Measurements from ENCODE around the gene ZSCAN5A.

ZSCAN5A gene

DNA sequence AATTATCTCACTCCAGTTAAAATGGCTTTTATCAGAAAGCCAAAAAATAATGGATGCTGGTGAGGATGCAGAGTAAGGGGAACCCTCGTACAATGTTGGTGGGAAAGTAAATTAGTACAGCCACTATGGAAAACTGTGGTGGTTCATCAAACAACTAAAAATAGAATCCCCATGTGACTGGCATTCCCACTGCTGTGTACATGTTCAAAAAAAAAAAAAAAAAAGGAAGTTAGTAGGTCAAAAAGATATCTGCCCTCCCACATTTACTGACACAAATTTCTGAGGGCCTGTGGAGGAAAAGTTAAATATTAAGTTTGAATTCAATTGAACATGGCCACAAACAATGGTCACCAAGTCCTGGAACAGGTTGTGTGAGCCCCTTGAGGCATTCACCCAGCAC is 9.8 kb upstream of the ZSCAN5A start:
- Histone ChIP-seq H3K27me3 (ENCODE audit: control insufficient read depth, insufficient read depth, low read length) (no peaks in the 10 kb centered on the region), H3K4me2 (ENCODE audit: low read length) (no peak overlapping the region), H3K4me3 (ENCODE audit: low read depth, low read length) (no peak overlapping the region), H3K79me2 (no peaks in the 10 kb centered on the region), H3K36me3 (ENCODE audit: control insufficient read depth, insufficient read depth, low read length) (no peaks in the 10 kb centered on the region), H3K27ac (no peak overlapping the region), H3K4me1 (peaks cover 6% of the 10 kb centered on the region), H3K9ac (no peak overlapping the region), H3K9me3 (ENCODE audit: control insufficient read depth, low read length) (no peaks in the 10 kb centered on the region), H2AFZ (no peak overlapping the region)
- no peak for TF ChIP-seq CTCF (IDR thresholded peaks at IDR 0.05)

DNA sequence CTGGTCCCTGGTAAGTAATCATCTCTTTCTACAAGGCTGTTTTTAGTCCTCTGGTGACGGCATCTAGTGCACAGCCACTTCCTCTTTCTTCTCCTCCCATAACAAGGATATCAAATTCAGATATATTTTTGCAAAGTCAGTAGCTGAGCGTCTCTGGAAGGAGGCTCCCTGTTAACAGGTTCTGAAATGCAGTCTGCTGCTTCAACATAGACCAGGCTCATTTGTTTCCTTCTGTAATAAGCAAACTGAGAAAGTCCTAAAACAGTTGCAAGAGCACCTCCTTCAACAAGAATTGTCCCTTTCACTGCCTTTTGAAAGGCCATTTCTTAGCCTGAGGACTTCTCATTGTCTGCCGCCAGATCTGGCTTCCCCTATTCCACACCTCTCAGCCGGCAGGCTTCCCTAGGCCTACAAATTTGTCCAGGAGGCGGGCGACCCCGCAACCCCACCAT is 7.4 kb upstream of the ZSCAN5A start:
- H3K4me1 ChIP-seq, result peaks cover 6% of the 10 kb centered on the region
- no peak overlapping the region for H3K4me3 ChIP-seq (ENCODE audit: low read depth, low read length)
- peak overlapping the region; percentile 27 for H3K27ac ChIP-seq
- no peak overlapping the region for H3K4me2 ChIP-seq (ENCODE audit: low read length)
- H3K9ac ChIP-seq, result no peak overlapping the region
- no peaks in the 10 kb centered on the region for H3K36me3 ChIP-seq (ENCODE audit: control insufficient read depth, insufficient read depth, low read length)
- H2AFZ ChIP-seq, result peak overlapping the region; percentile 76
- no peaks in the 10 kb centered on the region for H3K27me3 ChIP-seq (ENCODE audit: control insufficient read depth, insufficient read depth, low read length)
- no peaks in the 10 kb centered on the region for H3K9me3 ChIP-seq (ENCODE audit: control insufficient read depth, low read length)
- TF ChIP-seq CTCF (IDR thresholded peaks at IDR 0.05), result no peak
- no peaks in the 10 kb centered on the region for H3K79me2 ChIP-seq

- H3K4me2 ChIP-seq (ENCODE audit: low read length), result no peak overlapping the region
- no peaks in the 10 kb centered on the region for H3K36me3 ChIP-seq (ENCODE audit: control insufficient read depth, insufficient read depth, low read length)
- H3K27ac ChIP-seq, result peak overlapping the region; percentile 27
- no peak for TF ChIP-seq CTCF (IDR thresholded peaks at IDR 0.05)
- H3K27me3 ChIP-seq (ENCODE audit: control insufficient read depth, insufficient read depth, low read length), result no peaks in the 10 kb centered on the region
- peak overlapping the region; percentile 76 for H2AFZ ChIP-seq
- H3K4me3 ChIP-seq (ENCODE audit: low read depth, low read length), result no peak overlapping the region
- H3K4me1 ChIP-seq, result peaks cover 6% of the 10 kb centered on the region
- no peak overlapping the region for H3K9ac ChIP-seq
- no peaks in the 10 kb centered on the region for H3K9me3 ChIP-seq (ENCODE audit: control insufficient read depth, low read length)
- no peaks in the 10 kb centered on the region for H3K79me2 ChIP-seq
Observed at GRCh38 chr19:56321254-56321988, 6.8 kb upstream of the ZSCAN5A start.

GRCh38 chr19:56319991-56320390 is 5.4 kb upstream of the ZSCAN5A start:
- no peaks in the 10 kb centered on the region for H3K27me3 ChIP-seq (ENCODE audit: control insufficient read depth, insufficient read depth, low read length)
- no peak overlapping the region for H2AFZ ChIP-seq
- no peaks in the 10 kb centered on the region for H3K36me3 ChIP-seq (ENCODE audit: control insufficient read depth, insufficient read depth, low read length)
- H3K4me1 ChIP-seq, result peaks cover 10% of the 10 kb centered on the region
- no peak overlapping the region for H3K27ac ChIP-seq
- no peak overlapping the region for H3K9ac ChIP-seq
- H3K9me3 ChIP-seq (ENCODE audit: control insufficient read depth, low read length), result no peaks in the 10 kb centered on the region
- H3K79me2 ChIP-seq, result no peaks in the 10 kb centered on the region
- H3K4me2 ChIP-seq (ENCODE audit: low read length), result no peak overlapping the region
- no peak for TF ChIP-seq CTCF (IDR thresholded peaks at IDR 0.05)
- no peak overlapping the region for H3K4me3 ChIP-seq (ENCODE audit: low read depth, low read length)

DNA sequence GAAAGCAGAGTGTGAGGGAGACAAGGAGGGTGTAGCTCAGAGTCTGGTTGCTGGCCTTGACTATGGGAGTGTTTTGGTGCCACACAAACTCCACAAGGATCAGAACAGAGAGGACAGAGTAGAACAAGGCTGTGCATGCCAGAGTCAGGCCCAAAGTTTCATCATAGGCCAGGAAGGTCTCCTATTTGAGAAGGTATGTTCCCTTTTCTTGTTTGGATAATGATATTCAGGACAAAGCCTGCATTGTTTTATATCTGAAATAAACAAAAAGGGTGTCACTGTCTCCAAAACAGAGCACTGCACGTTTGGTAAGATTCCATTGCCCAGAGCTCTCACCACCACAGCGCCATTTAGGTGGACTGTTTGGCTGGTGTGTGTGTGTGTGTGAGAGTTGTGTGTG is 3.1 kb upstream of the ZSCAN5A start:
- no peak overlapping the region for H3K9ac ChIP-seq
- H2AFZ ChIP-seq, result no peak overlapping the region
- no peaks in the 10 kb centered on the region for H3K9me3 ChIP-seq (ENCODE audit: control insufficient read depth, low read length)
- H3K27me3 ChIP-seq (ENCODE audit: control insufficient read depth, insufficient read depth, low read length), result no peaks in the 10 kb centered on the region
- peaks cover 14% of the 10 kb centered on the region for H3K4me1 ChIP-seq
- no peak overlapping the region for H3K4me3 ChIP-seq (ENCODE audit: low read depth, low read length)
- no peaks in the 10 kb centered on the region for H3K79me2 ChIP-seq
- no peak overlapping the region for H3K27ac ChIP-seq
- no peaks in the 10 kb centered on the region for H3K36me3 ChIP-seq (ENCODE audit: control insufficient read depth, insufficient read depth, low read length)
- no peak overlapping the region for H3K4me2 ChIP-seq (ENCODE audit: low read length)
- TF ChIP-seq CTCF (IDR thresholded peaks at IDR 0.05), result no peak
